ENCODE measurements around the gene GALR2.
"Not testable (repeated sequence)": the region's sequence is repeated elsewhere in the genome, so short reads cannot be mapped to it uniquely, and the experiment has no call there.

GALR2 gene, protein sequence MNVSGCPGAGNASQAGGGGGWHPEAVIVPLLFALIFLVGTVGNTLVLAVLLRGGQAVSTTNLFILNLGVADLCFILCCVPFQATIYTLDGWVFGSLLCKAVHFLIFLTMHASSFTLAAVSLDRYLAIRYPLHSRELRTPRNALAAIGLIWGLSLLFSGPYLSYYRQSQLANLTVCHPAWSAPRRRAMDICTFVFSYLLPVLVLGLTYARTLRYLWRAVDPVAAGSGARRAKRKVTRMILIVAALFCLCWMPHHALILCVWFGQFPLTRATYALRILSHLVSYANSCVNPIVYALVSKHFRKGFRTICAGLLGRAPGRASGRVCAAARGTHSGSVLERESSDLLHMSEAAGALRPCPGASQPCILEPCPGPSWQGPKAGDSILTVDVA

DNA sequence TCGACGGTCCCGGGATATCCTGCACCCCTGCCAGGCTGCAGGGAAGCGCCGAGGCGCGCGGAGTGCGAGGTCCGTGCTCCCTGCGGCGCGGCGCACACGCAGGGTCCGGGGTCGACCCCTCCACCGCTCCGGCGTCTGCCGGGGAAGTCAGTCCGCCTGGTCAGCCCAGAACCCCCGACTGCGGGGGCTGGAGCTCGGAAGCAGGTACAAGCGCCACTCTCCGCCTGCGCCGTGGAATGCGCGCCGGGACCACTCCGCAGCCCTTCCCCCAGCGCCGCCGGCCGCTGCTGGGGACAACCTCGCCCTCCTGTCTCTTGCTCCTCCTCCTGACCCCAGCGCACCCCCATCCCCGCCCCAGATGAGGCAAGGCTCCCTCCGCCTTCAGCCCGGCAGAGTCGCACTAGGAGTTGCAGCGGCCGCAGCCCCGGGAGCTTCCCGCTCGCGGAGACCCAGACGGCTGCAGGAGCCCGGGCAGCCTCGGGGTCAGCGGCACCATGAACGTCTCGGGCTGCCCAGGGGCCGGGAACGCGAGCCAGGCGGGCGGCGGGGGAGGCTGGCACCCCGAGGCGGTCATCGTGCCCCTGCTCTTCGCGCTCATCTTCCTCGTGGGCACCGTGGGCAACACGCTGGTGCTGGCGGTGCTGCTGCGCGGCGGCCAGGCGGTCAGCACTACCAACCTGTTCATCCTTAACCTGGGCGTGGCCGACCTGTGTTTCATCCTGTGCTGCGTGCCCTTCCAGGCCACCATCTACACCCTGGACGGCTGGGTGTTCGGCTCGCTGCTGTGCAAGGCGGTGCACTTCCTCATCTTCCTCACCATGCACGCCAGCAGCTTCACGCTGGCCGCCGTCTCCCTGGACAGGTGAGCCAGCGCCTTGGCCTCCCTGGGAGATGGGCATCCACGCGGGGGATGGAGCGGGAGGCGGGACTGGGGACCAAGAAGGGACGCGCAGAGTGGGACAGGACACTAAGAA lies at the start of gene GALR2:
GALR2 (plus strand) TSS at position 392 of the 974 bp plus-strand sequence; CDS start at position 495, 103 bp downstream.
- DNase-seq (ENCODE audit: low read depth), result no peak

DNA sequence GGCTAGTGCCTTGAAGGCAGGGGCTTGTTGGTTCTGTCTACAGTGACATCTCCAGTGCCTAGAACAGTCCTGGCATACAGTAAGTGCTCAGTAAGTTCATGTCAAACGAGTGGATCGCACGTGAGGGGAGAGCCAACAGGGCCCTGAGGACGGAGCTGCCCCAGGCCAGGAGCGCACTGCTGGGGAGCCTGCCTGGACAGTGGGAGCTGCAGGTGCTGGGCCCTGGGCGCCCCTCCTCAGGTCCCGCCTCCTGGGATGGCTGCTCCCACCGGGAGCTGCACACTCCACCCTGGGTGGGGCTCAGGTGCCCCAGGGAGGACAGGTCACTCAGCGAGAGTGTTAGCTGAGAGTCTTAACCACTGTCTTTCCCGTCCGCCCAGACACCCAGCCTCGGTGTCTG lies 49.3 kb upstream of the GALR2 start:
- no peak for DNase-seq (ENCODE audit: low read depth)

DNA sequence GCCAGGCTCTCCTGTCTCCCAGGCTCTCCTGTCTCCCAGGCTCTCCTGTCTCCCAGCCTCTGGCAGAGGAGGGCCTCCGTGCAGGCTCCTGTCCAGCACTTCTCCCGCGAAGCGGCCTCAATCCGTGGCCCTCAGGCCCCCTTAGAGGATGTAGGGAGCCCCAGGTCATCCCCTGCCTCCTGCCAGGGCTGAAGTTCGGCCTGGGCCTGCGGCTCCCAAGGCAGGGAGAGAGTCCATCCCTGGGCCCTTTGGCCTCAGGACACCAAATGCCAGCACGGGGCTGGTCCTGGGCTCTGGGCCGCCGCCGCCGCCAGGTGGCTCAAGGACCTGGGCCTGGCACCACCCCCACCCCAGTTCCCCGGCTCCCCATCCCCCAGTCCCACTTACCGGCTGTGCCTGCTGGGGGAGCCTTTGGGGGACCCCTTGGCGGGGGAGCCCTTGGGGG lies 47.8 kb upstream of the GALR2 start:
- DNase-seq (ENCODE audit: low read depth), result no peak

DNA sequence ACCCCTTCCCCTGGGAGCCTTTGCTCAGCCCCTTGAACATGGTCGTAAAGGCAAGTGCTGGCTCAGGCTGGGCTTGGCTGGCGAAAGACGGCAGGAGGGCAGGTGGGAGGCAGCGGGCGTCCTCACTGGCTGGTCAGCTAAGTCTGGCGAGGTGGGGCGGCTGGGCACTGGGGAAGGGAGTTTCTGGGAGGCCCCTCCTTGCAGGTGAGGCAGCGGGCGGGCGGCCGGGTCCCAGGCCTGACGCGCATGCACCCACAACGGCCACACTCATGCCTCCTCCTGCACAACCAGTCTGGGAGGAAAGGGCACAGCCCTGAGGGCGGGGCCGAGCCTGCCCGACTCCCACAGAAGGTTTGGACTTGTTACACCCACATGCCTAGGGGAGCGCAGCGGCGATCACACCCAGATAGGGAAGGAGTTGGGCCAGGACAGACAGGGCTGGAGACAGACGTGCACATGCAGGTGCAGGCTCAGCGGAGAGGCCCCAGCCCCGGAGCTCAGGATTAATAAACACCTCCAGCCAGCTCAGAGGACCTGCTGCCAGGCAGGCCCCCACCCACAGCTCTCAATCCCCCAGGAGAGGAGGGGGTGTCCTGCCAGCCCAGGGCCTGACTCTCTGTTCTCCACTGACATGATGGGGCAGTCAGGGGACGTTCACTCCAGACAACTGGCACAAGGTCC lies 47.3 kb upstream of the GALR2 start, which contains the start of gene EVPL:
EVPL (minus strand) TSS at position 148 of the 681 bp plus-strand sequence; CDS start at position 40, 108 bp downstream.
- DNase-seq (ENCODE audit: low read depth), result no peak

DNA sequence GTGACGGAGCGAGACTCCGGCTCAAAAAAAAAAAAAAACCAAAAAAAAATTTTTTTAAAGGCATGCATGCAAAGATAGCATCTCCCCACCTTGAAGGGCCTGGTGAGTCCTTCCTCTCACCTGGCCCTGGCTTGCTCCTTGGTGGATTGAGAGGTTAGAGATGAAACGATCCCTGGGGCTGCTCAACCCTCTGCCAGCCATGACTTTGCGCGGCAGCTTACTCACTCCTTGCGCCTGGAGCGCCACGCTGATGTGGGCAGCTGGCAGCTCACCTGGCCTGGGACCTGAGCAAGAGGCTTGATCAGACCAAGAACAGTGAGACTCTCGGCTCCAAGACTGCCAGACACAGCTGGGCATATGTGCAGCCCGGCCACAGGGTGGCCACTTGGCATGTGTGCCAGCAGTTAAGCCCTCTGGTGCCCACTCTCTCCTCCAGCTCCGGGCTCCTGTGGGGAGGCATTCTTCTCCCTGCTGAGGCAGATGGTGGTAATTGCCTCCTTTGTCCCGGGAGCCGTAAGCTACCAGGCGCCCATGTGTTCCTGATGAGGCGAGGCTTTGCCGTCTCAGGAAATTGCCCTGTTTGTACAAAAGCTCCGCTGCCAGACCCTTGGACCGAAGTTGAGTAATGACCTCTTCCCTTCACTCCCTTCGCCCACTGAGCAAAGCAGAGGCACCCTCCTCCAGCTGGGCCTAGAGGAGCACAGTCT lies 42.4 kb upstream of the GALR2 start:
- no peak for DNase-seq (ENCODE audit: low read depth)

DNA sequence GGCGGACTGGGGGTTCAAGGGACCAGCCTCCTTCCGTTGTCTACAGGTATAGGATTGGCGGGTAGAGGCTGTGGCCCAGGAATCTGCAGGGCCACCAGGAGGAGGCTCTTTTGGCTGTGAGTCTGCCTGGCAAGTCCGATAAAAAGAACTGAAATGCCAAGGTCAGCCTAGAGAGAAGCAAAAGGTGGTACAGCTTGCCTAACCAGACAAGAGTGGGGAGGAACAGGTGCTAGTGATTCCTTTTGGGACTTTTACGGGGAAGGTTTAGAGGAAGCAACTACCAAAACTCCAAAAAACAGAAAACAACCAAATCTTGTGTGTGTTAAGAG lies 41.8 kb upstream of the GALR2 start:
- no peak for DNase-seq (ENCODE audit: low read depth)

DNA sequence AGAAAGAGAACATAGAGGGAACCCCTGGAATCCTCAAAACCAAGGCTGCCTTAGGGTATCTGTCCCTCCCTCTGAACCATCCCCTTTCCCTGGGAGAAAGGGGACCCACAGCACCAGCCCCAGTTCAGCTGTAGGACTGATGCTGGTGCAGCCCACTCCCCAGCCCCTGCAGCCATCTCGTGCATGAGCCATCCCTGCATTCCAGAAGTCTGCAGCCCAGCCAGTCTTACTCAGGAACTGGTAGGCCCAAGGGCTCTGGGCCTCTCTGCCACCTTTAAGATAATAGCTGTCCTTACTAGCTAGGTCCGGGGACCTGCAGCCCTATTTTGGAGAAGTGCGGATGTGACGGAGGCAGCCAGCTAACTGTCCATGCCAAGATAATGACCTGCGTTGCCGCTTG lies 41.4 kb upstream of the GALR2 start:
- DNase-seq (ENCODE audit: low read depth), result no peak

DNA sequence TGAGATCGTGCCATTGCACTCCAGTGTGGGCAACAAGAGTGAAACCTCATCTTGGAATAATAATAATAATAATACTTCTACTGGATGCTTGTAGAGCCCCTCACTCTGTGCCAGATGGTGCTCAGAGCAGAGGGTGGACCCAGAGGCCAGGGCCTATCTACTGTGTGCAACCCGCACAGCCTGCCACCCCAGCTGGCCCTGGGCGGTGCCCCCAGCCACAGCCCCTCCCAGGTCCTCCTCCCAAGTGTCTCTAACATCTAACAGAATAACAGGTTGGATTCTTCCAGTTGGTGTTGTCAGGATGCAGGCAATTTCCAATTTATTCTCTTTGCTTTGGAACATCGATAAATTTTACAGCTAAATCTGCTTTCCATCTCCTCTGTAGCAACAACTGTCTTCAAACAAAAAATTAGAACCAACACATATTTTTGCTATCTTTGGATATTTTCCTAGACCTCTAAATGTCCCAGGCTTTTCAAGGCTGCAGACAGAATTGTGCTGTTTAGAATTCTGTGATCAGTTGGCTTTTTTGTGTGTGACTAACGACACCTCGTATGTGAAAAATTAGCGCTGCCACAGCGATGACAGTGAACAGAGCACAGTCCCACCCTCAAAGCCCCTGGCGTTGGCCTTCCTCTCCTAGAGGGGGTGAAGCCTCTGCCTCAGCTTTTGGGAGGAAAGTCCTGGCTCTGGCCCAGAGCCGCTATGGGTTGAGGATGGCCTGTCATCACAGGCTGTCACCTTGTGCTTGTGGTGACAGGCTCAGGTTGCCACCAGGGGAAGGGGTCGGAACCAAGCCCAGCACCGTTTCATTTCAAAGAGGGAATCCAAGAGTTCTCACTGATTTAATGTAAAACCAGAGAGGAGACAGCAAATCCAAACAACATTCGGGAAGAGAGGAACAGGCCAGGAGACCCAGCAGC lies 39.9 kb upstream of the GALR2 start:
- DNase-seq (ENCODE audit: low read depth), result no peak

DNA sequence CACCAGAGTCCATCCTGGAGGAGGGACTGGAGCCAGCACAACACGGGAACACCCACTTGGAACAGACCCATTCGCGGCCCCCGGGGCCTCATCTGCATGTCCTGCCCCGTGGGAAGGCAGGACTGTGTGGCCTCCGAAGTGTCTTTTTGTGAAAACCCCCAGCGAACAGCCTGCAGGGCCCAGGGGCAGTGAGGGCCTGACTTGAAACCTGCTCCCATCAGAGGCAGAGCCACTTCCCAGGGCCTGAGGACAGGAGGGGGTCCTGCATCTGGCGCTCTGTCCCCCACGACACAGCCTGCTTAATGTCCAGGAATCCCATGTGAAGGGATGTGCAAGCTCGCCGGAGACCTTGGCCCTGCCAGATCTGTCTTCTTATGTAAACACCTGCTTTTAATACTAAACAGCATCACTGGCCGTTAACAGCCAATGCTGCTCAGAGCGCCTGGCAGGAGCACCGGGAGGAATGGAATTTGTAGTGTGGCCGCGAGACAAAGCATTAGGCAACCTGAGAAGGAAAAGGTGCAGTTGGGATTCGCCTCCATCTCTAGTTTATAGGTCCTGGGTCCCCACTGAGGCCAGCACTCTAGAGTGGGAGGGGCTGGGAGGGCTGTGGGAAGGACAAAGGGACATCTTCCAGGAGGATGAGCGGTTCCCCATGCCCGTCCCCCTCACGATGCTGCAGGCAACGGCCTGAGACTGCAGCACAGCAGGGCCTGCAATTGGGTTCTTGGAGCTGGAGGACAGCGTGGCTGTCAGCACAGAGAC lies 37.9 kb upstream of the GALR2 start:
- no peak for DNase-seq (ENCODE audit: low read depth)

DNA sequence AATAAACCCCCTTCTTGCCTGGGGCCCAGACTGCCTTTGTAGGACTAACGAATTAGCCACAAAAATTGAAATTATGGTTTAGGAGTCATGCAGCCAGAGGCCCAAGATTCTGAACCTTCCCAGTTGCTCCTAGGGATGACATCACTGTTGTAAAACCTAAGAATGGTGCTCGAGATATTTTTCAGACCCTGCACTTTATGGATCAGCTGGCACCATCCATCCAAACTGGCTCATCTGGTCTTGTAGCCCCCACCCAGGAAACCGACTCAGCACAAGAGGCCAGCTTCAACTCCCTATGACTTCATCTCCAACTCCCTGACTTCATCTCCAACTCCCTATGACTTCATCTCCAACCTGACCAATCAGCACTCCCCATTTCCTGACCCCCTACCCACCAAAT lies 36.5 kb upstream of the GALR2 start:
- DNase-seq (ENCODE audit: low read depth), result no peak

DNA sequence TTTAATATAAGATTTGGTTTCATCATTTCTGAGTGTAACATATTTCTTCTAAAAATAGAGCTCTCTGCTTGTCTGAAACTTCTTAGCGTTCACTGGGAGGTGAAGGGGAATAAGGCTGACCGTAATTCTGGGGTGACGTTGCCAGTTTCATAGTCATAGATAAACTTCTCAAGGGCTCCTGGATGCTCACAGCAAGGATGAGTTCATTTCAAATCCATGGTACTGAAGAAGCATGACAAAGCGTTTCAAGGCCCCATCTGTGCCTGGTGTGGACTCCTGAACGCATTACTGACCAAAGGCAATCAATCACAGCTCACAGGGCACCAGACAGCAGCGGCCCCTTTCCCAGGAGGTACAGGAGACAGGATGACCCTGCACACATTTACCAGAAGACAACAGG lies 35.5 kb upstream of the GALR2 start:
- no peak for DNase-seq (ENCODE audit: low read depth)

DNA sequence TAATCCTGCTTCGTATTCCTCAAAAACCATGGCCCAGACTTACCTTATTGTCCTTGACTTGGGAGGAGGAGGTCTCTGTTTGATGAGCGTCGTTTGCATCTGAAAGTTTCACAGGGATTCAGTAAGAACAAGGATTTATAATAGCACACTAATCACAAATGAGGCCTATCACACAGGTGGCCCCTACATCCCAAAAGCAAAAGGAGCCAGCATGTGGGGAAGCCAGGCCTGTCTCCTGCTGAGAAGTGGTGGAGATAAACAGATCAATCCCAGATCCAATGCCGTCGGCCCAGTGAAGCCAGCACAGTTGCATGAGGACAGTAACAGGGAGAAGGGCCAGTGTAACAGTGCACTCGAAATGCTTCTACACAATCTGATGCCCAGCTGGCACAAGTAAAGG lies 34.2 kb upstream of the GALR2 start:
- no peak for DNase-seq (ENCODE audit: low read depth)

DNA sequence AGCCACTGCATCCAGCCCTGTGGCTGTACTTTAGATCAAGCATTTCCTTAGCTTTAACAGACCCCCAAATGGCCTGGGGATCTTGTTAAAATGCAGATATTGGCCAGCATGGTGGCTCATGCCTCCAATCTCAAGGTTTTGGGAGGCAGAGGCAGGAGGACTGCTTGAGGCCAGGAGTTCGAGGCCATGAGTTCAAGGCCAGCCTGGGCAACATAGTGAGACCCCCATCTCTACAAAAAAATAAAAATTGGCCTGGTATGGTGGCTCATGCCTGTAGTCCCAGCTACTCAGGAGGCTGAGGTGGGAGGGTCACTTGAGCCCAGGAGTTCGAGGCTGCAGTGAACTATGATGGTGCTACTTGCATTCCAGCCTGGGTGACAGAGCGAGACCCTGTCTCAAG lies 31.7 kb upstream of the GALR2 start:
- not testable (repeated sequence) for DNase-seq (ENCODE audit: low read depth)

DNA sequence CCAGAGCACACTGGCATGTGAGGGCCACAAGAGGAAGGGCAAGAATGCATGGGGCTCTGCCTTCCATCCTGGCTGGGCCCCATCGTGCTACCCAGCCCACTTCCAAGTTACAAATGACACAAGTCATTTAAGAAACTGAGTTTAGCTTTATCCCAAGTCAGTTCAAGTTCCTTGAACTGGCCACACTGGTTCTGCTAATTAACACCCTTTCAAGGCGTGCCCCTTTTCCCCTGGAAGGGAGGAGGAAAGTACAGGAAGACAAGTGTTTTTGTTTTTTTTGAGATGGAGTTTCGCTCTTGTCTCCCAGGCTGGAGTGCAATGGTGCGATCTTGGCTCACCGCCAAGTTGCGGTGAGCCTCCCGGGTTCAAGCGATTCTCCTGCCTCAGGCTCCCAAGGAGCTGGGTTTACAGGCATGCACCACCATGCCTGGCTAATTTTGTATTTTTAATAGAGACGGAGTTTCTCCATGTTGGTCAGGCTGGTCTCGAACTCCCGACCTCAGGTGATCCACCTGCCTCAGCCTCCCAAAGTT lies 30.0 kb upstream of the GALR2 start:
- DNase-seq (ENCODE audit: low read depth), result not testable (repeated sequence)

DNA sequence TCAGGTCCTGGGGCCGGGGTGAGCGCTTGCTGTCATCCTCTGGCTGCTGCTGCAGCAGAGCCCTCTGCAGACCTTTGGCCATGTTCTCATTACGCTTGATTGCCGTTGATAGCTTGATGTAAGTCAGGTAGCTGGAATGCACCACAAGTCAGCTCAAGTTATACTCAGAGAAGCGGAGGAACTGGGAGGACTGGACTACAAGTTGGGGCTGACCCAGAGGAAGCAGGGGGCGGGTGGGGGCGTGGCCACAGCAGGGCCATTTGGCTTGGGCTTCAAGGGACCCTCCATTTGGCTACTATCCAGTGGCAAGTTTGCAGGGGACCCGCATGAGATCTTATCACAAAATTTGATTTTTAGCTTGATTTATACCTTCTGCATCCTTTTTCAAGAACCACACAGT lies 28.5 kb upstream of the GALR2 start:
- DNase-seq (ENCODE audit: low read depth), result no peak

DNA sequence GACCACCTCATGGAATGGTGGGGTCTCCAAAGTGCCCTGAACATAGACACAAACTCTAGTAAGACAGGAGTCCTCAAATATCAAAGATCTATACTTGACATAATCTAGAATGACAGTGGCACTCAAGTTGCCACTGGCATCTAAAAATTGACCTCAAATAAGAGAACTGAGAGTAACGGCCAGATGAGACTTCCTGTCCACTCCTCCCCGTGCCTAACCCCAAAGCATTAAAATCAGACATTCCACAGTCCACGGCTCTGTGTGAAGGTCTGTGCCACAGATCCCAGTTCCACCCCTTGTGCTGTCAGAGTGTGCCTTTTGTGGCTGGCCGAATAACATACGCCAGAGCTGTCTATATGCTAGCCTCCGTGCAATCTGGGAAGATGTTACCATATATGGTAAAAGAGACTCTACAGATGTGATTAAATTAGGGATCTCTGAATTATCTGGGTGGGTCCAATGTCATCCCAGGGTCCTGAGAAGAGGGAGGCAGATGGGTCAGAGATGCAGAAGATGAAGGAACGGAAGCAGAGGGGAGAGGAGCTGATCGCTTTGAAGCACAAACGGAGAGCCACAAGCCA lies 26.5 kb upstream of the GALR2 start:
- no peak for DNase-seq (ENCODE audit: low read depth)

DNA sequence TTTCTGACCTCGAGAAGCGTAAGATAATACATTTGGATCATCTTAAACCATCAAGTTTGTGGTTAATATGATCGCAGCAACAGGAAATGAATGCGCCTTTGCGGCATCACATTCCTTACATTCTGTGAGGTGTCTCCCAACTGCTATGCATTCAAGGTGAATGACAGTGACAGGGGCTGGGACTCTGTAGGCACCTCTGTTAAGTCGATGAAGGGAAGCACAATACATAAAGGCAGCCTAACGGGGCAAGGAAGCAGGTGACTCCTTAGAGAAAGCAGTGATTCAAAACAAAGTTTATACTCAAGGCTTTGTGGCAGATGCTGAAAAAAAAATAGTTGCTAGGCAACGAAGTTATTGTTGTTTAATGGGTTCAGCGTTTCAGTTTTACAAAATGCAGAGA lies 25.9 kb upstream of the GALR2 start:
- no peak for DNase-seq (ENCODE audit: low read depth)

DNA sequence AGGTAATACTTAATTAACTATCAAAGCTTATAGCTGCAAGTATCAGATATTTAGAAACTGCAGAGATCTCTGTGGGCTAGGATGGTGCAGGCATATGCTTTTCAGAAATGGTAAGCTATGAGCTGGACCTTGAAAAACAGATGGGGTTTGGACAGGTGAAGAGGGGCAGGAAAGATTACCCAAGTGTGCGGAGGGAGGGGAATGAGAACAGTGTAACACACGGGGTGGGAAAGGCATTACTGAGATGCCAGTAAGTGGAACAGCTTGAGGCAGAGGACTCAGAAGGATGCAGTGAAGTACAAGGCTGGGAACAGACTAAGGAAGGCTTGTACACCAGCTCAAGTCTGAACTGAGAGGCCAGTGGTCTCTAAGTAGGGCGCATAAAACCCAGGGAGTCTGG lies 25.3 kb upstream of the GALR2 start:
- no peak for DNase-seq (ENCODE audit: low read depth)

DNA sequence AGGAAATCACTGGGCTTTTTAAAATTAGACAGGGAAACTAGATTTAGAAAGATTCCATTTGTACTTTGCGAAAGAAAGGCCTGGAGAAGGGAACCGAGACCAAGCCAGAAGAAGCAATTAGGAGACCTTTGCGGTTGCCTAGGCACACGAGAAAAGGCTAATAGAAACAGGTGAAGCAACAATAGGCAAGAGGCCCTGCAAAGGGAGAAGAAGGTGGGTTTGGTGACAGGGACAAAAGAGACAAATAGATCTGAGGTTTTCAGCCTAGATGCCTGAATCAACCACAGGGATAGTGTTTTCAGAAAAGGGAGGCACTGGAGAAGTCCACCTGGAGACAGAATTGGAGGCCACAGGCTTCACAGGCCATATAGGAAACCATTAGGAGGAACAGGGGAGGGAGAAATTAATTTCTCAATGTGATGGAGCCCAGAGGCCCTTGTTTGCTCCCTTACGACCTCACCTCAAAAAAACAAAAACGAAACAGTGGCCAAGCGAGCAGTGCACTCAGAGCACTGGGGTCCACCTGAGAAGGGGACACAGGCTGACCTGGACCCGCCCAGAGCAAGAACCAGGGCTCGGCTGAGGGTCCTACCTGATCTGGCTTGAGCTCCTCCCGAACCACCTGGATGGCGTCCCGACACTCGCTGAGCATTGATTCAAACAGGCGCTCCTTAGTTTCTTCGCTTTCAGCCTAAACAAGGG lies 24.6 kb upstream of the GALR2 start:
- no peak for DNase-seq (ENCODE audit: low read depth)

All from activated gamma-delta T cell treated with anti-CD3 and anti-CD28 coated beads, Interleukin-2, amount 50 U/mL, for 16 hours (primary cell).